ENCODE results near the gene ACE. TPM values are rescaled to one million over a fixed set of nuclear protein-coding genes. Genes with fewer than 3 reads are reported as not detected.
"Not testable (repeated sequence)": the region's sequence is repeated elsewhere in the genome, so short reads cannot be mapped to it uniquely, and the experiment has no call there.

The ACE gene
- polyA plus RNA-seq, 1 experiment, result 3.1 TPM

GRCh38 chr17:63452046-63452961 is 24.6 kb upstream of the ACE start:
- Histone ChIP-seq H3K36me3 (ENCODE audit: control insufficient read depth, insufficient read depth, low read length) (no peaks in the 10 kb centered on the region), H3K27me3 (ENCODE audit: control insufficient read depth, insufficient read depth, low read length) (peaks cover 2% of the 10 kb centered on the region; the same call in 1 of the 2 replicates), H3K4me3 (ENCODE audit: low read depth, low read length) (no peak overlapping the region)
- CTCF ChIA-PET, result interaction anchor here (1.8 to 3.7 kb wide), 2 partner anchors 8 to 27 kb away, joined by 4 to 17 read pairs; no protein-coding TSS in a partner anchor
- no peak for TF ChIP-seq CTCF (IDR thresholded peaks at IDR 0.05; ENCODE audit: insufficient read depth, low read depth, low read length)
- POLR2A ChIA-PET, result no interaction called here
- DNase-seq (ENCODE audit: low read depth), result no peak

- H3K36me3 ChIP-seq (ENCODE audit: control insufficient read depth, insufficient read depth, low read length), result no peaks in the 10 kb centered on the region
- ChIA-PET CTCF (interaction anchor here (1.8 to 3.7 kb wide), 2 partner anchors 9 to 26 kb away, joined by 4 to 17 read pairs; no protein-coding TSS in a partner anchor), POLR2A (no interaction called here)
- no peak overlapping the region for H3K4me3 ChIP-seq (ENCODE audit: low read depth, low read length)
- no peak for DNase-seq (ENCODE audit: low read depth)
- H3K27me3 ChIP-seq (ENCODE audit: control insufficient read depth, insufficient read depth, low read length), result peaks cover 2% of the 10 kb centered on the region; the same call in 1 of the 2 replicates
- TF ChIP-seq CTCF (IDR thresholded peaks at IDR 0.05; ENCODE audit: insufficient read depth, low read depth, low read length), result no peak
Observed at GRCh38 chr17:63452962-63453551, 23.8 kb upstream of the ACE start.

- H3K36me3 ChIP-seq (ENCODE audit: control insufficient read depth, insufficient read depth, low read length); DNase-seq (ENCODE audit: low read depth); H3K4me3 ChIP-seq (ENCODE audit: low read depth, low read length); H3K27me3 ChIP-seq (ENCODE audit: control insufficient read depth, insufficient read depth, low read length): not testable (repeated sequence)
- CTCF ChIA-PET, result interaction anchor here (1.0 to 3.7 kb wide), 2 partner anchors 10 to 157 kb away, joined by 4 to 17 read pairs; no protein-coding TSS in a partner anchor
- POLR2A ChIA-PET, result interaction anchor here (0.6 kb wide), 1 partner anchor 317 kb away, joined by 3 read pairs; no protein-coding TSS in a partner anchor
Observed at GRCh38 chr17:63454357-63454756, 22.5 kb upstream of the ACE start.

GRCh38 chr17:63454915-63455314 is 21.9 kb upstream of the ACE start:
- H3K27me3 ChIP-seq (ENCODE audit: control insufficient read depth, insufficient read depth, low read length), result peaks cover 2% of the 10 kb centered on the region; the same call in 1 of the 2 replicates
- ChIA-PET CTCF (interaction anchor here (0.7 to 3.7 kb wide), 2 partner anchors 10 to 157 kb away, joined by 3 to 17 read pairs; no protein-coding TSS in a partner anchor), POLR2A (interaction anchor here (0.6 kb wide), 1 partner anchor 317 kb away, joined by 3 read pairs; no protein-coding TSS in a partner anchor)
- no peak overlapping the region for H3K4me3 ChIP-seq (ENCODE audit: low read depth, low read length)
- no peaks in the 10 kb centered on the region for H3K36me3 ChIP-seq (ENCODE audit: control insufficient read depth, insufficient read depth, low read length)
- no peak for DNase-seq (ENCODE audit: low read depth)
- no peak for TF ChIP-seq CTCF (IDR thresholded peaks at IDR 0.05; ENCODE audit: insufficient read depth, low read depth, low read length)

GRCh38 chr17:63455417-63455816 is 21.4 kb upstream of the ACE start:
- no peak for TF ChIP-seq CTCF (IDR thresholded peaks at IDR 0.05; ENCODE audit: insufficient read depth, low read depth, low read length)
- Histone ChIP-seq H3K36me3 (ENCODE audit: control insufficient read depth, insufficient read depth, low read length) (no peaks in the 10 kb centered on the region), H3K27me3 (ENCODE audit: control insufficient read depth, insufficient read depth, low read length) (peaks cover 2% of the 10 kb centered on the region; the same call in 1 of the 2 replicates), H3K4me3 (ENCODE audit: low read depth, low read length) (no peak overlapping the region)
- no peak for DNase-seq (ENCODE audit: low read depth)
- ChIA-PET POLR2A (no interaction called here), CTCF (interaction anchor here (0.7 to 3.7 kb wide), 2 partner anchors 11 to 156 kb away, joined by 3 to 17 read pairs; no protein-coding TSS in a partner anchor)

All from BJ (cell line).